Thoracic aorta (tissue), 2 donors: ENCODE data around the gene DCC. TPM values are rescaled to one million over a fixed set of nuclear protein-coding genes. Genes with fewer than 3 reads are reported as not detected.

Experiments used
- ATAC-seq: fragments of 150-250 bp; one replicate; pipeline ENCODE4 v1.8.0; 2017; ENCODE audit warnings: low read depth; ENCODE audit not compliant: insufficient number of reproducible peaks, low FRiP score
- DNase-seq: peaks from one replicate; pipeline ENCODE4 v3.0.0-alpha.2; 2020; ENCODE audit warnings: low spot score
- H3K27ac ChIP-seq, 2 donors: fragments of 200-600 bp; sonication (generic); 1 replicate in 1 of 2; 2 replicates in 1 of 2; pipeline ENCODE4 v1.5.1; 2016; ENCODE audit warnings: mild to moderate bottlenecking in 2 of 2, moderate library complexity in 2 of 2
- H3K27me3 ChIP-seq: fragments of 200-600 bp; sonication (generic); replicated peaks from 2 replicates; pipeline ENCODE4 v1.6.0; 2016; ENCODE audit warnings: mild to moderate bottlenecking; ENCODE audit not compliant: insufficient read depth
- H3K36me3 ChIP-seq: fragments of 200-600 bp; sonication (generic); one replicate; pipeline ENCODE4 v1.5.1; 2016
- H3K4me1 ChIP-seq, 2 donors: fragments of 200-600 bp; sonication (generic); 1 replicate in 1 of 2; 2 replicates in 1 of 2; pipeline versions ENCODE4 v1.5.1 to v1.6.0; 2016; ENCODE audit warnings: low read depth in 2 of 2, mild to moderate bottlenecking in 1 of 2; ENCODE audit not compliant: control insufficient read depth in 1 of 2
- H3K4me3 ChIP-seq: fragments of 200-600 bp; sonication (generic); 2 replicates; pipeline ENCODE4 v1.5.1; 2016; ENCODE audit warnings: mild to moderate bottlenecking
- H3K9me3 ChIP-seq: fragments of 200-600 bp; sonication (generic); 2 replicates; pipeline ENCODE4 v1.5.1; 2016
- total RNA-seq, 2 donors: library from RNA; depleted of rRNA; stranded (reverse); fragments of >200 nt; gene quantifications; one replicate each; pipeline versions ENCODE4 v1.1.0 to v1.2.3, GENCODE V29; 2016
- TF ChIP-seq, protein P1 (sequence below): fragments of 200-600 bp; sonication (generic); IDR thresholded peaks from one replicate; pipeline ENCODE4 v1.5.1; 2019; ENCODE audit warnings: antibody characterized with exemption

The DCC gene
- total RNA-seq, 2 donors from 2014 or later = not detected

DNA sequence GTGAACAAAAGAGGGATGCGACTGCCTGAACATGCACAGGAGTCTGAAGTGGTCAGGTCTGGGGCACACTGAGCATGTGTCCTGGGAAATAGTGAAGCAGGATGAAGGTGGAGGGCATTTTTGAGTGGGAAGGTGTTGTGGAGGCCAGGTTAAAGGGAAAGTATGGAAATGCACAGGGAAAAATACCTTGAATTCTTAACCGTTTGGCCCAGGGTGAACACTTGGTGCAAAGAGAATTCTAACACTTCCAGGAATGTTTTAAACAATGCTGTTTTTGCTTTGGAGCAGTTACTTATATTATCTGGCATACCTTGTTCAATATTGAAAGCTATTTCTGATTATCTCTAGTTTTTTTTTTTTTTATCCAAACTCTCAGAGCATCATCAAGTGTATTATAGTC, 623.5 kb downstream of the DCC start:
- Histone ChIP-seq H3K36me3 (no peaks in the 10 kb centered on the region), H3K4me3 (no peak overlapping the region), H3K27me3 (no peaks in the 10 kb centered on the region), H3K27ac (no peak overlapping the region), H3K4me1 (no peaks in the 10 kb centered on the region), H3K9me3 (no peaks in the 10 kb centered on the region)
- DNase-seq (no peak), ATAC-seq (no peak)
- TF ChIP-seq, protein P1, sequence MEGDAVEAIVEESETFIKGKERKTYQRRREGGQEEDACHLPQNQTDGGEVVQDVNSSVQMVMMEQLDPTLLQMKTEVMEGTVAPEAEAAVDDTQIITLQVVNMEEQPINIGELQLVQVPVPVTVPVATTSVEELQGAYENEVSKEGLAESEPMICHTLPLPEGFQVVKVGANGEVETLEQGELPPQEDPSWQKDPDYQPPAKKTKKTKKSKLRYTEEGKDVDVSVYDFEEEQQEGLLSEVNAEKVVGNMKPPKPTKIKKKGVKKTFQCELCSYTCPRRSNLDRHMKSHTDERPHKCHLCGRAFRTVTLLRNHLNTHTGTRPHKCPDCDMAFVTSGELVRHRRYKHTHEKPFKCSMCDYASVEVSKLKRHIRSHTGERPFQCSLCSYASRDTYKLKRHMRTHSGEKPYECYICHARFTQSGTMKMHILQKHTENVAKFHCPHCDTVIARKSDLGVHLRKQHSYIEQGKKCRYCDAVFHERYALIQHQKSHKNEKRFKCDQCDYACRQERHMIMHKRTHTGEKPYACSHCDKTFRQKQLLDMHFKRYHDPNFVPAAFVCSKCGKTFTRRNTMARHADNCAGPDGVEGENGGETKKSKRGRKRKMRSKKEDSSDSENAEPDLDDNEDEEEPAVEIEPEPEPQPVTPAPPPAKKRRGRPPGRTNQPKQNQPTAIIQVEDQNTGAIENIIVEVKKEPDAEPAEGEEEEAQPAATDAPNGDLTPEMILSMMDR = no peak

DNA sequence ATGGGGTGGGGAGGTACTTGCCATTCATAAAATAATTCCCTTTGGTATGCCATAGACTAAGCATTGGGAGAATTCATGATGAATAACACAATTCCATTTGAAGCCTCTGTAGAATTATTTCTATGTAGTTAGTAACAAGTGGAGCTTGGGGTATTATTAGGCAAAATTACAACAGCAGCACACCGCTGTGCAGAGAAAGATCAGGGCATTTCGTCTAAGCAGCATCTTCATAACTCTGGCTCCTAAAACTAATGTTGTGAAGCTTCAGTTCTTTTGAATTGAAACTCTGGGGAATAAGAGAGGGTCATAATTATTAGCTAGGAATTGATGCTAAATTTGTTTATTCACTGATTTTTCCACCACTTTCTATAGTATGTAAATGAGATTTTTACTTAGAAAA, 630.7 kb downstream of the DCC start:
- H3K4me1 ChIP-seq = no peaks in the 10 kb centered on the region
- no peaks in the 10 kb centered on the region for H3K36me3 ChIP-seq
- no peaks in the 10 kb centered on the region for H3K9me3 ChIP-seq
- H3K27me3 ChIP-seq = no peaks in the 10 kb centered on the region
- no peak for ATAC-seq
- TF ChIP-seq, protein P1 = no peak
- DNase-seq = no peak
- no peak overlapping the region for H3K4me3 ChIP-seq
- H3K27ac ChIP-seq = no peak overlapping the region

DNA sequence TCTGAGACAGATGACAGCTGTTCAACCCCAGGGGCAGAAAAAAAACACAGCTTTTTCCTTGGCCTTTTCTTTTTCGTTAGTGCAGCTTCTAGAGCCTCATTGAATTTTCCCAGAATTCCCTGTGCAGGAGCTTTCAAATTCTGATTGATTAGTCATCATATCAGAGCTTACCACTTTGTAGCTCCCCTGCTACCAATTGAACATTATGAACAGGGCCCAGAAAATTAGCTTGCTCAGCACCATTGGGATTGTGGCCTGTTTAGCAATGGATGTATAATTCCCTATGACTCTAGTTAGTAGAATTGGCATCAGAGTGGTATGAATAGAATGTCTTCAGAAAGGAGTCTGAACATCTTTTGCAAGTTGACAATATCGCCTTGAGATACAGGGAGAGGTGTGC, 631.1 kb downstream of the DCC start:
- Histone ChIP-seq H3K4me3 (no peak overlapping the region), H3K27me3 (no peaks in the 10 kb centered on the region), H3K4me1 (no peaks in the 10 kb centered on the region), H3K36me3 (no peaks in the 10 kb centered on the region), H3K27ac (no peak overlapping the region), H3K9me3 (no peaks in the 10 kb centered on the region)
- ATAC-seq (no peak), DNase-seq (no peak)
- TF ChIP-seq, protein P1 = no peak

DNA sequence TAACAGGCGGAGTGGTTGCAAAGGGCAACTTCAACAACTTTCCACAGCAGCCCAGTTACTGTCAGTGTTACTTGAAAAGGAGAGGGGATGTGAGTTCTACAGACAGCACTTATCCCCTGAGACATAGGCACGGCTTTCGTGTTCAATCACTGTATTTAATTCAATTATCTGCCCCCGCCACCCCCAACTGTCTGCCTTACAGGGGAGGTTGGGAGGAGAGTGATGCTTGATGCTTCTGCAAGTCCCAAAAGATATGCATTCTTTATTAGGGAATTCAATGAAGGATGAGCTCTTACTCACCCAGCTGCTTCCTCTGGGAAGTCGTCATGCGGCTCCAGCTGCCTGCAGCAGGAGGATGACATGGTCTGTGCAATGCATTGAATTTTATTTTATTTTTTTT, 639.9 kb downstream of the DCC start:
- H3K27ac ChIP-seq = no peak overlapping the region
- DNase-seq (no peak), ATAC-seq (no peak)
- H3K4me3 ChIP-seq = no peak overlapping the region
- no peaks in the 10 kb centered on the region for H3K27me3 ChIP-seq
- H3K36me3 ChIP-seq = no peaks in the 10 kb centered on the region
- no peaks in the 10 kb centered on the region for H3K9me3 ChIP-seq
- TF ChIP-seq, protein P1 = no peak
- no peaks in the 10 kb centered on the region for H3K4me1 ChIP-seq

DNA sequence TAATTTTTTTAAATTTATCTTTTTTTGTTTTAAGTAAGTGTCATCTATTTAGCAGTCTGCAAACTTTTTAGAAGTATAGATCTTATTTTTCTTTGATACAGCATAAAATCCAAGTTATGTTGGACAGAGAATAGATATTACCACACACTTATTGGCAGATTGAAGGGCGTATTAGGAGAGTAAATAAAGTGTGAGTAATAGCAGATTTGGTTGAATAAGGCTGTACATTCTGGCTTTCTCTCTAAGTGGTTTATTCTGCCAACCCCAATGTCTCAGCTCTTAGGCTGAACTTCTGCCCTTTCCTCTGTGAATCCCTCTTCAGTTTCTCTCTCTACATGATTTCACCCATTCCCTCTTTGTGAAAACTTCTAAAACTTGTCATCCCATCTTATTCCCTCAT, 651.2 kb downstream of the DCC start:
- H3K36me3 ChIP-seq = no peaks in the 10 kb centered on the region
- H3K9me3 ChIP-seq = no peaks in the 10 kb centered on the region
- H3K4me1 ChIP-seq = no peaks in the 10 kb centered on the region
- H3K27me3 ChIP-seq = no peaks in the 10 kb centered on the region
- ATAC-seq (no peak), DNase-seq (no peak)
- no peak overlapping the region for H3K27ac ChIP-seq
- TF ChIP-seq, protein P1 = no peak
- H3K4me3 ChIP-seq = no peak overlapping the region
